ENCODE data around the gene TRIM62. TPM values are rescaled to one million over a fixed set of nuclear protein-coding genes. Genes with fewer than 3 reads are reported as not detected.

The TRIM62 gene
- total and polyA plus RNA-seq, 9 donors, result 3.3 to 11.4 (median 5.7) TPM

DNA sequence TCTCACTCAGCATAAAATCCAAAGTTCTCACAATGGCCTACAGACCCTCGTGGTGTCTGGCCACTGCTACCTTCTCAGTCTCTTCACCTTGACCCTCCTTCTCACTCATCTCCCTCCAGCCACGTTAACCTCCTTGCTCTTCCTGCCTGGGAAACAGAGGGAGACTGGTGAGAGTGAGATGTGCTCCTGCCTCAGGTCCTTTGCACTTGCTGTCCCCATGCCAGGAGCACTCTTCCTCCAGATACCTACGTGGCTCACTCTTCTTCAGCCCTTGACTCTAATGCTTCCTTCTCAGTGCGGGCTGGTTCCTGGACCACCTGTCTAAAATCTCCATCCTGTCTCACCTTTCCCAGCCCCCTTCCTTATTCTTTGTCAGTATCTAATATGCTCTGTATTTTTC is 24.7 kb downstream of the TRIM62 start:
- Histone ChIP-seq H3K27ac (no peak overlapping the region), H3K9me3 (no peaks in the 10 kb centered on the region), H3K4me3 (no peak overlapping the region), H3K4me1 (ENCODE audit: insufficient read depth) (peaks cover 13% of the 10 kb centered on the region), H3K36me3 (no peaks in the 10 kb centered on the region), H3K27me3 (no peaks in the 10 kb centered on the region)
- DNase-seq, result no peak
- TF ChIP-seq, protein P1, sequence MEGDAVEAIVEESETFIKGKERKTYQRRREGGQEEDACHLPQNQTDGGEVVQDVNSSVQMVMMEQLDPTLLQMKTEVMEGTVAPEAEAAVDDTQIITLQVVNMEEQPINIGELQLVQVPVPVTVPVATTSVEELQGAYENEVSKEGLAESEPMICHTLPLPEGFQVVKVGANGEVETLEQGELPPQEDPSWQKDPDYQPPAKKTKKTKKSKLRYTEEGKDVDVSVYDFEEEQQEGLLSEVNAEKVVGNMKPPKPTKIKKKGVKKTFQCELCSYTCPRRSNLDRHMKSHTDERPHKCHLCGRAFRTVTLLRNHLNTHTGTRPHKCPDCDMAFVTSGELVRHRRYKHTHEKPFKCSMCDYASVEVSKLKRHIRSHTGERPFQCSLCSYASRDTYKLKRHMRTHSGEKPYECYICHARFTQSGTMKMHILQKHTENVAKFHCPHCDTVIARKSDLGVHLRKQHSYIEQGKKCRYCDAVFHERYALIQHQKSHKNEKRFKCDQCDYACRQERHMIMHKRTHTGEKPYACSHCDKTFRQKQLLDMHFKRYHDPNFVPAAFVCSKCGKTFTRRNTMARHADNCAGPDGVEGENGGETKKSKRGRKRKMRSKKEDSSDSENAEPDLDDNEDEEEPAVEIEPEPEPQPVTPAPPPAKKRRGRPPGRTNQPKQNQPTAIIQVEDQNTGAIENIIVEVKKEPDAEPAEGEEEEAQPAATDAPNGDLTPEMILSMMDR (IDR thresholded peaks at IDR 0.05), result no peak
- TF ChIP-seq POLR2A (IDR thresholded peaks at IDR 0.05) (no peak), EP300 (IDR thresholded peaks at IDR 0.05) (no peak)
- 87 to 90% (median 87%) methylated on average over 4 of the region's 4 CpGs for WGBS, 3 donors
- intact Hi-C loops (cut with DNase I), result no loop called here

DNA sequence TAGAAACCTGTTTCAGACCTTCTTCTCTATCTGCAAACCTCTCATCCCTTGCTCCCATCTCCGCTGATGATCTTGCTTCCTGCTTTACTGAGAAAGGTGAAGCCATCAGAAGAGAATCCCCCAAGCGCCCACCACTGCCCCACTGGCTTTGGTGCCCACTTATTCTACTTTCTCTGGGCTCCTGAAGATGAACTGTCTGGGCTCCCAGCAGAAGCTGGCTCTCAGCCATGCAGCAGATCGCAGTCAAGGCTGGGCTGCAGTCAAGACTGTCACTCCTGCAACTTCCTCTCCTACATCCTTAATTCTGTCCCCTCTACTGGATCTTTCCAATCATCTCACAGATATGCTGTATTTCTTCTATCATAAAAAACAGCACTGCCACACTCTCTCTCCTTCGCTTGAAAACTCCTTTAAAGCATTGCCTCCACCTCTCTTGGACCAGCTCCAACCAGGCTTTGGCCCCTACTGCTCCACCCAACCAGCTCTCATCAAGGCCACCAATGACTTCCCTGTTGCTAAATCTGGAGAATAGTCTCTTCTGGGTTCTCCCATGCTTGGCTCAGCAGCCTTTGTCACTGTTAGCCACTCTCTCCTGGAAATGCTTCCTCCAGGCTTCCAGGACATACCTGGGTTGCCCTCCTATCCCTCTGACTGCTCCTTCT is 25.8 kb downstream of the TRIM62 start:
- WGBS, 3 donors, result 65 to 75% (median 66%) methylated on average over 4 of the region's 4 CpGs
- intact Hi-C loops (cut with DNase I), result no loop called here
- TF ChIP-seq POLR2A (IDR thresholded peaks at IDR 0.05) (no peak), EP300 (IDR thresholded peaks at IDR 0.05) (no peak)
- TF ChIP-seq, protein P1 (IDR thresholded peaks at IDR 0.05), result no peak
- peaks cover 10% of the 10 kb centered on the region for H3K4me1 ChIP-seq (ENCODE audit: insufficient read depth)
- H3K9me3 ChIP-seq, result no peaks in the 10 kb centered on the region
- H3K27ac ChIP-seq, result no peak overlapping the region
- H3K4me3 ChIP-seq, result no peak overlapping the region
- peak in 3 of 5 donors; percentile 37 to 53 (median 40) for DNase-seq
- no peaks in the 10 kb centered on the region for H3K36me3 ChIP-seq
- no peaks in the 10 kb centered on the region for H3K27me3 ChIP-seq

- WGBS, 3 donors, result 87 to 95% (median 94%) methylated on average over 2 of the region's 2 CpGs
- TF ChIP-seq POLR2A (IDR thresholded peaks at IDR 0.05), result no peak
- Histone ChIP-seq H3K9me3 (no peaks in the 10 kb centered on the region), H3K36me3 (no peaks in the 10 kb centered on the region), H3K27me3 (no peaks in the 10 kb centered on the region), H3K4me1 (ENCODE audit: insufficient read depth) (peaks cover 10% of the 10 kb centered on the region), H3K27ac (no peak overlapping the region), H3K4me3 (no peak overlapping the region)
- intact Hi-C loops (cut with DNase I), result no loop called here
- no peak for DNase-seq
Observed at GRCh38 chr1:33153650-33154049, 28.2 kb downstream of the TRIM62 start.

DNA sequence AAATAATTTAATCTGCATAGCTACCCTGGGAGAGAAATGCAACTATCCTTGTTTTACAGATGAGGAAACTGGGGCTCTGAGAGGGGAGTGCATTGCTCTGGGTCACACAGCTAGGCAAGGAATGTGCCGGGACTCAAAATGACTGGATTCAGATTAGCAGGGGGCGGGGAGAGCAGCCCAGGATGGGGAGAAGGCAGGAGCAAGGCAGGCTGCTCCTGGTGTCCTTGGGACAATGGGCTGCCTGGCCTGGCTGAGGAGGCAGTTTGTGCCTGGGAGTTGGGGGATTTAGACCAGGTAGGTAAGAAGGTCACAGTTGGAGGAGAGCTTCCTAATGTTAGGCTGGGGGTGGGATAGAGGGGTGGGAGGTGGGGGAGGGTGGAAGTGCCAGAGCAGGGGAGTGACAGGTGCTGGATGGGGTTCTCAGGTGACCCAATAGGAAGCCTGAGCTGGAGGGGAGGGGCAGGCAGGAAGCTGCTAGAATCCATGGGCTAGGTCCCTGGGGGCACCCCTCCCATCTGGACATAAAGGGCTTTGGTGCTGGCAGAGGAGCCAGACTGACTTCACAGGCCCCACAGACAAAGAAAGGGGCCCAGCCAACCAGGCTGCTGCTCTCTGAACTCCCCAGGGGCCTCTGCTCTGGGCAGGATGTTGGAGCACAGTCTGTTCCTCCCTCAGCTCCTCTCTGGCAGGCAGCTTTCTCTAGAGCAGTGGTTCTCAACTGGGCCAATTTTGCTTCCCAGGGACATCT is 29.0 kb downstream of the TRIM62 start:
- Histone ChIP-seq H3K27me3 (no peaks in the 10 kb centered on the region), H3K9me3 (no peaks in the 10 kb centered on the region), H3K36me3 (no peaks in the 10 kb centered on the region), H3K4me3 (no peak overlapping the region), H3K27ac (peak overlapping the region; percentile 12 to 33), H3K4me1 (ENCODE audit: insufficient read depth) (peaks cover 10% of the 10 kb centered on the region)
- TF ChIP-seq POLR2A (IDR thresholded peaks at IDR 0.05) (no peak), EP300 (IDR thresholded peaks at IDR 0.05) (no peak)
- TF ChIP-seq, protein P1 (IDR thresholded peaks at IDR 0.05), result no peak
- intact Hi-C loops (cut with DNase I), result no loop called here
- WGBS, 3 donors, result 46 to 75% (median 62%) methylated on average over 2 of the region's 2 CpGs
- peak; percentile 66 to 92 (median 72) for DNase-seq

- Histone ChIP-seq H3K27me3 (no peaks in the 10 kb centered on the region), H3K27ac (no peak overlapping the region), H3K4me3 (no peak overlapping the region), H3K9me3 (no peaks in the 10 kb centered on the region), H3K4me1 (ENCODE audit: insufficient read depth) (peaks cover 6% of the 10 kb centered on the region), H3K36me3 (no peaks in the 10 kb centered on the region)
- TF ChIP-seq, protein P1 (IDR thresholded peaks at IDR 0.05), result no peak
- TF ChIP-seq POLR2A (IDR thresholded peaks at IDR 0.05) (no peak), EP300 (IDR thresholded peaks at IDR 0.05) (no peak)
- WGBS, 3 donors, result 79 to 85% (median 82%) methylated on average over 7 of the region's 7 CpGs
- intact Hi-C loops (cut with DNase I), result no loop called here
- no peak for DNase-seq
Observed at GRCh38 chr1:33151116-33151515, 30.7 kb downstream of the TRIM62 start.

Measured in ovary (tissue), 9 donors.